ENCODE measurements around the gene LRRC74A. TPM values are rescaled to one million over a fixed set of nuclear protein-coding genes. Genes with fewer than 3 reads are reported as not detected.

Gene LRRC74A
- total RNA-seq, 1 donor from 2014 or later = not detected

- DNase-seq = peak; percentile 17
Measured at GRCh38 chr14:76810953-76811400, 15.2 kb upstream of the LRRC74A start.

GRCh38 chr14:76811561-76811960, 14.6 kb upstream of the LRRC74A start:
- DNase-seq = no peak

GRCh38 chr14:76812093-76812421, 14.2 kb upstream of the LRRC74A start:
- DNase-seq = no peak

GRCh38 chr14:76812422-76813383, 13.5 kb upstream of the LRRC74A start, which contains the start of gene ANGEL1:
ANGEL1 (minus strand) TSS chr14:76812882; CDS start chr14:76812827, 55 bp downstream.
- DNase-seq = peak; percentile 91

GRCh38 chr14:76814726-76815645, 11.2 kb upstream of the LRRC74A start:
- peak; percentile 70 for DNase-seq

- no peak for DNase-seq
Measured at GRCh38 chr14:76820700-76821099, 5.5 kb upstream of the LRRC74A start.

GRCh38 chr14:76827696-76828296, 1.6 kb downstream of the LRRC74A start:
- DNase-seq = no peak

- no peak for DNase-seq
Measured at GRCh38 chr14:76828339-76829012, 2.3 kb downstream of the LRRC74A start.

- no peak for DNase-seq
Measured at GRCh38 chr14:76829013-76829365, 2.8 kb downstream of the LRRC74A start.

- peak; percentile 28 for DNase-seq
Measured at GRCh38 chr14:76829650-76830421, 3.6 kb downstream of the LRRC74A start.

GRCh38 chr14:76830556-76830955, 4.3 kb downstream of the LRRC74A start:
- no peak for DNase-seq

GRCh38 chr14:76832503-76832988, 6.3 kb downstream of the LRRC74A start:
- DNase-seq = no peak

GRCh38 chr14:76833011-76833410, 6.8 kb downstream of the LRRC74A start:
- DNase-seq = no peak

- no peak for DNase-seq
Measured at GRCh38 chr14:76834241-76834661, 8.0 kb downstream of the LRRC74A start.

GRCh38 chr14:76836029-76836630, 9.9 kb downstream of the LRRC74A start:
- DNase-seq = no peak

GRCh38 chr14:76837524-76837923, 11.3 kb downstream of the LRRC74A start:
- DNase-seq = no peak

GRCh38 chr14:76842414-76842813, 16.2 kb downstream of the LRRC74A start:
- no peak for DNase-seq

GRCh38 chr14:76844223-76844622, 18.0 kb downstream of the LRRC74A start:
- DNase-seq = no peak

GRCh38 chr14:76846331-76847047, 20.3 kb downstream of the LRRC74A start:
- DNase-seq = no peak

GRCh38 chr14:76848879-76849278, 22.7 kb downstream of the LRRC74A start:
- DNase-seq = no peak

Measured in skin of body (tissue), 2 donors.